Amniotic epithelial cell (primary cell): ENCODE data around the gene KLHL1.

ENCODE experiments used
- DNase-seq: peaks from one replicate; pipeline ENCODE4 v3.0.0-alpha.2; 2010; ENCODE audit warnings: low read depth

KLHL1 gene

DNA sequence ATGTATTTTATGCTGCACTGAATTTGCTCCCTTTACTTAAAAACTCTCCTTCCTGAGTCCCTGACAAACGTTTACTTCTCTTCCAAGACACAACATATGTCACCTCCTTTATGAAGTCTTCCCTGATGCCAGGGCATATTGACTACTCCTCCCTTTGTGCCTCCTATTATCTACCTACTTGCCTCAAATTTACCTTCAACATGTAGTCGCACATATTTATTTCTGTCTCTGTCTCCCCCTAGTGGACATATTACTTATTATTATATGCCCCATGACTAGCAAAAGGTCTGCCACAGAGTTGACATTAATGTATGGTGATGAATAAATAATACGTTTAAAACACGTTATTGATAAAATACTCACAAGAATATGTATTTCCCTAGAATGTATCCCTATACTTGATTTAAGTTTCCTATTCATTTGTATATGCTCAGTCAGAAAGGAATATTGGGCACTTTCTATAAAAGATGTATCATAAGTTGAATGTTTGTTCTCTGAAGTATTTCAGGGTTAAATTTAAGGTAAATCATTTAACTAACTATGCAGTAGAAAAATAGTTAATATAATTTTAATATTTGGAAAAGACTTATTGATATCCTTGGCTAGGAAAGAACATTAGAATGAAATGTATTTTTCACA lies 250.9 kb downstream of the KLHL1 start:
- peak; percentile 21 for DNase-seq

DNA sequence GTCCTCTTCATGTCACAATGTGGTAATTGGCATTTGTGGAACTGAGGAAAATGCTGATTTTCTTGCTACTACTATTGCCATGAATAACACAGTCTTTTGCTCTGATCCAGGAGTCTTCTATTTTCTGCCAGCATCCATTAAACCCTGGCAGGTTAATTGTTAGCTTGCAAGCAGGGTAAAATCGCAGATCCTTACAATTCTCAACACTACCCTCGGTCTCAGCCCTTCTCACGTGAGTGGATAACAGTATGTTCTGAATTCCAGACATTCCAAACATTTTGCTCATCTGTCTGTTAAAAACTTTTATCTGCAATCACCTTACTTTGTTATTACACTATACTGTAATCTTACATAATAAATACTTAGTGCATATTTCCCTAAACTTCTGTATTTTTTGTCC lies 251.9 kb downstream of the KLHL1 start:
- no peak for DNase-seq

DNA sequence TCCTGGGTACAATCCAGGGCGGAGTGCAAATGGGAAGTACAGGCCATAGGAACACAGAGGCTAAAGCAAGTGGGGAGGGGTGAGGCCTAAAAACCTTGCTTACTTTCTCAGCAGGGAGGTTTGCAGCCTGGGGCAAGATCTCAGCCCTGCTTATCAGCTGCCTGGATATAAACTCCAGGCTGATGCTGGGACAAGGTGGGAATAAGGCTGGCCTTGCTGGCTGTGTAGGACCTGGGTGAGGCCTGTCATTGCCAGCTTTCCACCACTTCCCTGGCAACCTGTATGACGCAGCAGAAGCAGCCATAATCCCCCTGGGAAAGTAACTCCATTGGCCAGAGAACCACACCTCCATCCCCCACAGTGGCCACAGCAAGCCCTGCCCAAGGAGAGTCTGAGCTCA lies 279.7 kb downstream of the KLHL1 start:
- DNase-seq = no peak

DNA sequence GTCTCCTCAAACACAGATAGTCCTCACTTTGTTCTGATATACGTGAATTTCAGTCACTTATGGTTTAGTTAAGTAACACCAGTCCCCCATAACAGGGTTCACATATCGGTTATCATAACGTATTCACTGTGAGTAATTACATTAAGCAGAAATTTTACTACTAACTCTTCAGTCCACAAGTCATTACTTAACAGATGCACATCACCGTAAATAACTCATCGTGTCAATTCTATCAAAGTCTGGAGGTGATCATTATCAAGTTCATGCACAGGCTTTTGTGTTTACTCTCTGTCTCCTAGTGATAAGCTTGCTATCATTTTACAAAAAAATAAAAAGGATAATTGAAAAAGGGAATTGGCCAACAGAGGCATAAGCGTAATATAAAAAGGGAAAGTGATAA lies 288.1 kb downstream of the KLHL1 start:
- DNase-seq = no peak

DNA sequence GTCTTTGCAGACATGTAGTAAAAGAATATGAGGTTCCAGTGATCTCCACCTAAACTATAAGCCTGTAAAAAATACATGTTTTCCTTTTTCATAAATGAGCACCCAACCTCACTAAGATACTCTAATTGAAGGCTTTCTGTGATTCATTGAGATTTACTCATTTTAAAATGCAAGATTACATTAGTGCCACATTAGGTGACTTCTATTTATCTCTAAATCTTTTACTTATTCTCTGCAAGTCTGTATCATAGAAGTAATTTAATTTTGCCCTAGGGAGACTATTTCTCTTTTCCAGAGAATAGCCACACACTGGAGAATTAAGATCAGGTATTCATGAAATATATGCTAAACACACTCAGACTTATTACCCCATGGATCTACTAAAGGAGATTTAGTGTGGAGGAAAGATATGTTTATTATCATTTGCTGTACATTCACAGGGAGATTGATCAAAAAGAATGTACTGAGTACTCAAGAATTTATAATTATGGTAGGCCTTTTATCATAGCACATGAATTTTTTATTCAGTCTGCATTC lies 290.9 kb downstream of the KLHL1 start:
- DNase-seq = no peak

DNA sequence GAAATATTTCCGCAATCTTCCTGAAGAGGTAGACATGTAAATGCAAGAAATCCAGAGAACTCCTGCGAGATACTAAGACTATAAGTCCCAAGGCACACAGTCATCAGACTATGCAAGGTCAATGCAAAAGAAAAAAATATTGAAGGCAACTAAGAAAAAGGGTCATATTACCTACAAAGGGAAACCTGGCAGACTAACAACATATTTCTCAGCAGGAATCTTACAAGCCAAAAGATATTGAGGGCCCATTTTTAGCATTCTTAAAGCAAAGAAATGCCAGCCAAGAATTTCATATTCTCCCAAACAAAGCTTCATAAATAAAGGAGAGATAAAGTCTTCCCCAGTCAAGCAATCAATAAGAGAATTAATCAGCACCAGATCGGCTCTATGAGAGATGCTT lies 299.1 kb downstream of the KLHL1 start:
- no peak for DNase-seq

DNA sequence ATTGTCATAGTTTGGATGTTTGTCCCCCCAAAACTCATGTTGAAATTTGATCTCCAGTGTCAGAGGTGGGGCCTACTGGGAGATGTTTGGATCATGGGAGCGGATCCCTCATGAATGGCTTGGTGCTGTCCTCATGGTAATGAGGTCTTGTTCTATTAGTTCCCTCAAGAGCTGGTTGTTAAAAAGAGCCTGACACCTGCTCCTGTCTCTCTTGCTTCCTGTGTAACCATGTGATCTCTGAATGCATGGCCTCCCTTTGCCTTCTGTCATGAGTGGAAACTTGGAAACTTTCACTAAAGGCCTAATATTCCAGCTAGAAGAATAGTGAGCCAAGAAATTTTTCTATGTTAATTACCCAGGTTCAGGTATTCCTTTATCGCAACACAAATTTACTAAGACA lies 312.0 kb downstream of the KLHL1 start:
- no peak for DNase-seq

DNA sequence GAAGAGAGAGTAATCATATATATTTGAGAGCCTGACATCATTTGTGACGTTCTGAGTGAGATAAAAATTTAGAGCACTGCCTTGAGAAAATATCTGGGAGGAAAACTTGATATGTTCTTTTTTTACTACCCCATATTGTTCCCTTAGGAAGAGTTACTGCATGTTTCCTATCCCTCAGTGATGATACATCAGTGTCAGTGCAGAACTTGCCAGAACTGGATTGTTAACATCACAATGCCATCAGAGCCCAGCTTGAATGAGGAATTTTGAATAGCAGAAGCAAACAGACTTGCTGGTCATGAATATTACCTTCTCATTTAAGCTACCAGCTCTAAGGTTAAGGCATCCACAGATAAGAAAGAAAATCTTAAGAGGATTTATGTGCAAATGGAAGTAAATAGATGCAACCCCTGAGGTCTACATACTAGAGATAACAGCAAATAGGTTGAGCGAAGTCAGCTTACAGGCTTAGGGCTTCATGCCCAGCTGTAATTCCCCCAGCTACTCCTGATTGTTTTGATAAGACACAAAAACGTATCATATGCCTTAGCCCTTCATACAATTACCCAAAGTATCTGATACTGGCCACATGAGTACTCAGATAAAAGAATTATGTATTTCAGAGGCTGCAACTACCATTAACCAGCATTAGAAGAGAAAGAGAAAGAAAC lies 314.3 kb downstream of the KLHL1 start:
- DNase-seq = no peak

DNA sequence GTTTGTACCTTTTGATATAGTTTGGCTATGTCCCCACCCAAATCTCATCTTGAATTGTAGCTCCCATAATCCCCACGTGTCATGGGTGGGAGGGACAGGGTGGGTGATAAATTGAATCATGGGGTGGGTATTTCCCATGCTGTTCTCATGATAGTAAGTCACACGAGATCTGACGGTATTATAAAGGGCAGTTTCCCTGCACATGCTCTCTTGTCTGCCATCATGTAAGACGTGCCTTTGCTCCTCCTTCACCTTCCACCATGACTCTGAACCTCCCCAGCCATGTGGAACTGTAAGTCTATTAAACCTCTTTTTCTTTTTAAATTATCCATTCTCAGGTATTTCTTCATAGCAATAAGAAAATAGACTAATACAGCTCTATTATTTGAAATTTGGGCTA lies 331.3 kb downstream of the KLHL1 start:
- DNase-seq = no peak

DNA sequence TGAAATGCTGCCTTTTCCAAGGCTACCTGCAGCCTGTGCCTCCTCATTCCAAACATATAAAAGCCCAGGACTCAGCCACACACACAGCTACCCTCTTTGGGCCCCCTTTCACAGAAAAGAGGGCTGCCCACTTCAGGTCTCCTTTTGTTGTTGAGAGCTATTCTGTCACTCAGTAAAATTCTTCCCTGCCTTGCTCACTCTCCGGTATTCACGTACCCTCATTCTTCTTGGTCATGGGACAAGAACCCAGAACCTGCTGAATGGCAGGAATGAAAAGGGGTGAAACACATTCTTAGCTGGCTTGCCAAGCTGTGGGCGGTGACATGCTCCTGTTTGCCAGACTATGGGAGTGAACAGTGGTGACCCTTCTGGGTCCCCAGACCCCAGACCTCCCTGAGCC lies 338.6 kb downstream of the KLHL1 start:
- DNase-seq = peak; percentile 0

DNA sequence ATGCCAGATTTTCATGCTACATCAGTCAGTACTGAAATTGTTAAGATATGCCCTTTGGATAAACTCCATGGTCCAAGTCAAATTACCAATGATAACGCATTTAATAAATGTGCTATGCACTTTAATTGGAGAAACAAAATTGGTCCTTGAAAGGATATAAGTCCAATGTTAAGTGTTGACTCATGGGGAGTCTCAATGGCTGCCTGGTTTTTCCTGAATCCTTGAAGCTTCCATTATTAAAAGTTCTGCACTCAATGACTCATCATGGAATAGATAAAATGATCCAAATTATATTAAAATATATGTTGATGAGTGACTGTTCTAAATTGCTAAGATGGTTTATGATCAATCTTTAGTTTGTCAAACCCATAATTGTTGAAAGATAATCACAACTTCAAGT lies 346.7 kb downstream of the KLHL1 start:
- DNase-seq = no peak

DNA sequence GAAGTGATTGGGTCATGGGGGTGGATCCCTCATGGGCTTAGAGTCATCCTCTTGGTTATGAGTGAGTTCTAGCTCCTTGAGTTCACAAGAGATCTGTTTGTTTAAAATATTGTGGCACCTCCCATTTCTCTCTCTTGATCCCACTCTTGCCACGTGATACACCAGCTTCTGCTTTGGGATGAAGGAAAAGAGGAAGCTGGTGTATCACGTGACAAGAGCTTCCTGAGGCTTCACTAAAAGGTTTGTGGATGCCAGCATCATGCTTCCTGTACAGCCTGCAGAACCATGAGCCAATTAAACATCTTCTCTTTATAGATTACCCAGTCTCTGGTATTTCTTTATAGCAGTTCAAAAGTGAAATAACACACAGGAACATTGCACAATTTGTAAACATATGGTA lies 353.2 kb downstream of the KLHL1 start:
- no peak for DNase-seq

DNA sequence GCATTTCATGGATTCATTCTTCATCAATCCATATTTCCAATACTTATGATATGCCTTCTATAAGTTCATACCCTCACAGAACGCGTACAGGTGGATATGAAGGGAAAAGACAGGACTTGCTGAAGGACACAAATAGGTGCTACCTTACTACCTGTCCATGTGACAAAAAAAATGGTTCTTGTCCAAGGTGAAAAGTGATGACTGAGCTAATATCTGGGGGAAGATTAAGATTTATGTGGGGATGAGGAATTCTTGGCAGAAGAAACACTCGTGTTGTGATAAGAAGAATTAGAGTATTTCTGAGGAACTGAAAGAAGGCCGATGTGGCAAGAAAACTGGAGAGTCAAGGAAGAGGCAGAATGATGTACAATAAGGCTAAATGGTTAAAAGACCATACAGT lies 357.0 kb downstream of the KLHL1 start:
- no peak for DNase-seq

DNA sequence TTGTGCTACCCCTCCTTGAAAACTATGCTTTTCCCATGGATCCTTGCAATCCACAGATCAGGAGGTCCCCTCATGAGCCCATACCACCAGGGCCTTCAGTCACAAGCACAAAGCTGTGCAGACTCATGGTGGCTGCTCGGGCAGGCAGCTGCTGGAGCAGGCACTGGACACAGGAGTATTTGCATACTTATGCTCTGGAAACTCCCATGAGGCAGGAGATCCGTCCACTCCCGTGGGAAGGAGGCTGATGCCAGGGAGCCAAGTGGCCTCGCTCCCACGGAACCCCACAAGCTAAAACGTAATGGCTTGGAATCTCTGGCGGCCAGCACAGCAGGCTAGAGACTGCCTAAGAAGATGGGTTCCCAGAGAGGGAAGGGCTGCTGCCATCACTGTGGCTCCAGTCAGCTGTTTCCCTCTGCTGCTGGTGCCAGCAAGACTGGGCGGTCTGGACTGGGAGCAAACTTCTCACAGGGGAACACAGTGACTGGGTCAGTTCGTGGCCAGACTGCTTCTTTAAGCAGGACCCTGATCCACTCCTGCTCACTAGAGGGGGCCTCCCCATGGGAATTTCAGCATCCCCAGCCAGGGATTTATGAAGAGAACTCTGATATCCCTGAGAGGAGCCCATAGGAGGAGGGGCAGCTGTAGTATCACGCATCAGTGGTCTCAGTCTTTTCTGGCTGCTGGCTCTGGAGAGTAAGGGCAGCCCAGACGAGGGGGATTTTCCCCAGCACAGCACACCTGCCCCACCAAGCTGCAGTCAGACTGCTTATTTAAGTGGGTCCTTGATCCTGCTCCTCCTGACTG lies 370.9 kb downstream of the KLHL1 start:
- DNase-seq = no peak

DNA sequence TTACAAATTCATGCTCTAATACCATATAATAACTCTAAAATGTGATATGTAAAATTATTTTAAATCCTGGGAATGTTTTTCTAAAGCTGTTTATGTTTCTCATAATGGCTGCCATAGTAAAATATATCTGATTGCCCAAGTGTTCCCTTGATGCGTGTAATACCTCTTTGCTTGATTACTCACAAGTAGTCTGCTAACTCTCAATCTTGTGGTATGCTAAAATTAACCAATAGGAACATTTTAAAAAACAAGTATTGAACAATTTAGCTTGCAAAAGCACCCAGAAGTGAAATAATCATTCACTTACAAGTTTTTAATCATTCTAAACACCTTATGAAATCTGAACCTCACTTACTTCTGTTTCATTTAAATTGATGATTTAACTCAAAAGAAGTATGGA lies 386.6 kb downstream of the KLHL1 start:
- DNase-seq = no peak

DNA sequence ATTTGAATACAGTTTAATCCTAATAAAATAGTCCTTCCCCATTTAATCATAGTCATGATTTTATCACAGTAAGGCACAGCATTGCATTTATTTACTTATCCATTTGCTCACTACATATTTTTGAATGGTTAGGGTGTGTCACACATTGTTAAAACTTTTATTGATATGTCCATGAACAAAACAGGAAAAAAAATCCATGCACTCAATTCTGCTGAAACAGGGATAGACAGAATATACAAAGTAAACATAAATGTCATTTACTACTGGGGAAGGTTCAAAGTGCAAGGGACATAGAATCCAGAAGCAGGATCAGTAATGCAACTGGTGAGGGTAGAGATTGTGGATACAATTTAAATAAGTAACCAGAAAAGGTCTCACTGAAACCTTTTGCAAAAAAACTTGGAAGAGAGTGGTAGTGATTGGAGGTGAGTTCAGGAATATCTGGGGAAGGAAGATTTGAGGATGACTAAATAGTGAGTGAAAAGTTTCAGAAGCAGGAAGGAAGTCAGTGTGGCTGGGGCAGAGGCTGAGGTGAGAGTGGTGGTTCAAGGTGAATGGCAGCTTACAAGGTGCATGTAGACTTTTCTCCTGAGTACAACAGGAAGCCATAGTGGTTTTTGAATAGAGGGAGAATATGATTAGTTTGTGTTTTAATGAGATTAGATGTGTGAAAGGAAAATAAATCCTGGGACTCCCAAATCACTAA lies 387.8 kb downstream of the KLHL1 start:
- DNase-seq = no peak

DNA sequence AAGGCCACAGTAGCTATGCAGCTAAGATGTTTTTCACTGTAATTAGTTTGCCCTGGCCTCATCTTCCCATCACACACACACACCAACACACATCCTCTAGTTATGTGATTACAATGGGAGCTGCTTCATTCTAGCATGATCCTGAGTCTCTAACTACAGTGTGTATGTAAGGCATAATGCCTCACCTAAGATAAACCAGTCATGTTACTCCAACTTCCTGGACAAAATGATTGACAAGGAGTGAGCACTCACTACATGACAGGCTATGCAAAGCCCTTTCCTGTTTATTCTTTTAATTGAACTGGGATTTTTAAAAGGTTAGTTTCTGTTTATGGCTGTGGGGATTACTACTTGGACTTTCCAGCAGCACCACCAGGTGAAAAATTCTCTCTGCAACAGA lies 401.4 kb downstream of the KLHL1 start:
- no peak for DNase-seq

DNA sequence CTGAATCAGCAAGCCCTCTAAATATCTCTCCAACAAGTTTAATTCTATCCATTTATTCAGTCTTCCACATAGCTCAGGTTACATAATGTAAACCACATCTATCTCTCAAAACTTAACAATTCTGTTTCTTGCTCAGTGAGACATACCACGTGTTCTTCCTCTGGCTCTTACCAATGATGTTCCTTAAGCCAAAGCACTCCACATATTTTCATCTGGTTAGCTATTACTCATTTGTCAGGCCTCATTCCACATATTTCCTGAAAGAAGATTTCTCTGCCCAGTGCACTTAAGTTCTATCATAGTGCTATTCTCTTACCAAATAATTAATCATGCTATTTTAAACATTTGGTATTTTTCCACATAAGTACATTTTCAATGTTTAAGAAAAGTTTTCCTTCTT lies 403.9 kb downstream of the KLHL1 start:
- peak; percentile 0 for DNase-seq

DNA sequence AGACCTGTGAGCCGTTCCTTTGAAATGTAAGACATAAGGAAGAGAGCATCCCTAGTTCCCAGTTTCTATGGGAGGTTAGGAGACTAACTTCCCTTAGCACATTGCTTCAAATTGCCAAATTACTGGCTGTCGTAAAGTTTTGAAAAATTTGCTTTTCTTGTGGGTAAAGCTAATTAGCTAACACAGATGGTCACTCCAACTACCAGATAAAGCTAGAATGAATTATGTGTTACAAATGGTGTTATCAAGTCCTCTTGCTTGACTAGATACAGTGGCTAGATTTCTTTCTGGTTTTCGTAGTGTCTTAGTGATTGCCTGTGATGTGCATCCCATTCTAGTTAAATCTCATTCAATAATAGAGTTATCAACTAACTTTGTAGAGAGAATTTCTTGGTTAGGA lies 417.3 kb downstream of the KLHL1 start:
- no peak for DNase-seq

DNA sequence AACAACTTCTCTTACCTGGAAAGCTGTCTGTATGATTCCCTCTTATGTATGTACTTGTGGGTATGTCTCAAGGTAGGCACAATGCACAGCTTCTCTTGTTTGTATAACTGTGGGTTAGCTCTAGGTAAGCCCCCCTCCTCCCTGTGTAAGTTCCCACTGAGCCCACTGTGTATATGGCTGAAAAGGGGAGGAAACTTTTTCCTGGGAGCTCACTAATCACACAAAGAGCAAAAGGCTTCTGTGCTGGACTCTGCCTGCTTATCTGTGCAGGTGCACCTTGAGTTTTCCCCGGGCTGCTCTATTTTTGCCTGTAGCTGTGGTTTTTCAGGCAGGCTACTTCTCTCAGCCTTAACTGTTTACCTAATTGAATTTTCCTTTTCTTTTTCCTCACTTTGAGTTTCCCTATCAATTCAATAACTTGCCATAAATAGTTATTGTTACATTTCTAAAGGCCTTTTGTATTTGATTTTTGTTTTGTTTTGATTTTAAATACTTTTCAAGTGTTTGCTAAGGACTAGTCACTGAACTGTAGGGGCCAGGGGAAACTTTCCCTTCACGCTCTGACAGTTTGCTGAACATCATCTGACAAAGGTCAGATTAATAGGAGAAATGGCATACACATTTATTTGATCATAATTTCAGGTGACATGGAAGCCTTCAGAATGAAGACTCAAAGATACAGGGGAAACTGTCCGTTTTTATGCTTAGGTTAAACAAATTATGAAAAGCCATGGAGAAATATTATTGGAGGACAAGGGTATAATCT lies 424.1 kb downstream of the KLHL1 start:
- DNase-seq = no peak

DNA sequence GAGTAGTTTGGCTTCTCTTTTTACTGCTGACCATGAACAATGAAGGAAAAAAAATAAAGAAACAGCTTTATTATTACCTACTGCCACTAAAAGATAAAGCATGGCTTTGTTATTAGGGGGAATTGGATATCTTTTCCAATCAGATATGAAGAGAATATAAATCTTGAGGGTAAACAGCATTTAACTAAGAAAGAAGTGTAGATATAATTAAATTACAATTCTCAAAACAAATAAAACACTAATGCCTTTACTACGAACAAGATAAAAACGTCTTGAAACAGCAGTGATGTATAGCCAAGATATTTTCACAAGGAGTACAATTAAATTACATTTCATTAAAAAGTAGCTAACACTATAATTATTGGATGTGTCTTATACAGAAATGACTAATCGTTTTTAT lies 426.5 kb downstream of the KLHL1 start:
- no peak for DNase-seq

DNA sequence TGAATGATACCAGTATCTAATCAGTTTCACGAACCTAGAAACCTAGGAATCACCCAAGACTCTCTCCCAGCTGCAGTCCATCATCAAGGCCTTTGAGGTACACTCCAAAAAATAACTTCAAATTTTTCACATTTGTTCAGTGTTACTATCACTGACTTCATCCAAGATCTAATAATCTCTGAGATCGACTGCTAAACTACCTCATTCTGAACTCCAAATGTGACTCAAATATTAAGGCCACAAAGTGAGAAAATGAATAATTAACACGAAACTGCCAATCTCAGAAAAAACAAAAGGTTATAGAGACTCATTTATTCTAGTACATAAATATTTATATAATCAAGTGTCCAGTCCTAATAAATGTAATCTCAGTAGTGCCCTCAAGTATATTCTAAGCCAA lies 430.9 kb downstream of the KLHL1 start:
- DNase-seq = no peak
